ENCODE data around the gene F12. TPM values are rescaled to one million over a fixed set of nuclear protein-coding genes. Genes with fewer than 3 reads are reported as not detected.

Gene F12
- total RNA-seq, 1 experiment from 2014 or later, result 30.0 TPM

DNA sequence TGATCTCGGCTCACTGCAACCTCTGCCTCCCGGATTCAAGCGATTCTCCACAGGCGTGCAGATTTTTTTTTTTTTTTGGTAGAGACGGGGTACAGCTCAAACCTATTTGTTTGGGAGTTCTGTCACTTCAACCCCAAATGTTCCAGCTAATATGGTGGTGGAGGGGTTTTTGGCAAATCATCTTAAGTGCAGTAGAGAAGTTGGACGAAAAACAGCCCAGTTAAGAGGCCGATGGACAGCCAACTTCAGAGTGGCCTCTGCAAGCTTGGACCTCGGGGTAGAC lies 36.5 kb upstream of the F12 start (continued):
- TF ChIP-seq, protein P1, sequence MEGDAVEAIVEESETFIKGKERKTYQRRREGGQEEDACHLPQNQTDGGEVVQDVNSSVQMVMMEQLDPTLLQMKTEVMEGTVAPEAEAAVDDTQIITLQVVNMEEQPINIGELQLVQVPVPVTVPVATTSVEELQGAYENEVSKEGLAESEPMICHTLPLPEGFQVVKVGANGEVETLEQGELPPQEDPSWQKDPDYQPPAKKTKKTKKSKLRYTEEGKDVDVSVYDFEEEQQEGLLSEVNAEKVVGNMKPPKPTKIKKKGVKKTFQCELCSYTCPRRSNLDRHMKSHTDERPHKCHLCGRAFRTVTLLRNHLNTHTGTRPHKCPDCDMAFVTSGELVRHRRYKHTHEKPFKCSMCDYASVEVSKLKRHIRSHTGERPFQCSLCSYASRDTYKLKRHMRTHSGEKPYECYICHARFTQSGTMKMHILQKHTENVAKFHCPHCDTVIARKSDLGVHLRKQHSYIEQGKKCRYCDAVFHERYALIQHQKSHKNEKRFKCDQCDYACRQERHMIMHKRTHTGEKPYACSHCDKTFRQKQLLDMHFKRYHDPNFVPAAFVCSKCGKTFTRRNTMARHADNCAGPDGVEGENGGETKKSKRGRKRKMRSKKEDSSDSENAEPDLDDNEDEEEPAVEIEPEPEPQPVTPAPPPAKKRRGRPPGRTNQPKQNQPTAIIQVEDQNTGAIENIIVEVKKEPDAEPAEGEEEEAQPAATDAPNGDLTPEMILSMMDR (IDR thresholded peaks at IDR 0.05 in 2 of 3, conservative IDR thresholded peaks at IDR 0.05 in 1 of 3; ENCODE audit: borderline replicate concordance in 1 of 3, insufficient read depth in 1 of 3, low read depth in 2 of 3, low read length in 2 of 3), result no peak
- TF ChIP-seq YY1 (IDR thresholded peaks at IDR 0.05; ENCODE audit: extremely low read depth, insufficient replicate concordance, low read depth, low read length) (no peak), RAD21 (IDR thresholded peaks at IDR 0.05; ENCODE audit: low read depth) (no peak)

DNA sequence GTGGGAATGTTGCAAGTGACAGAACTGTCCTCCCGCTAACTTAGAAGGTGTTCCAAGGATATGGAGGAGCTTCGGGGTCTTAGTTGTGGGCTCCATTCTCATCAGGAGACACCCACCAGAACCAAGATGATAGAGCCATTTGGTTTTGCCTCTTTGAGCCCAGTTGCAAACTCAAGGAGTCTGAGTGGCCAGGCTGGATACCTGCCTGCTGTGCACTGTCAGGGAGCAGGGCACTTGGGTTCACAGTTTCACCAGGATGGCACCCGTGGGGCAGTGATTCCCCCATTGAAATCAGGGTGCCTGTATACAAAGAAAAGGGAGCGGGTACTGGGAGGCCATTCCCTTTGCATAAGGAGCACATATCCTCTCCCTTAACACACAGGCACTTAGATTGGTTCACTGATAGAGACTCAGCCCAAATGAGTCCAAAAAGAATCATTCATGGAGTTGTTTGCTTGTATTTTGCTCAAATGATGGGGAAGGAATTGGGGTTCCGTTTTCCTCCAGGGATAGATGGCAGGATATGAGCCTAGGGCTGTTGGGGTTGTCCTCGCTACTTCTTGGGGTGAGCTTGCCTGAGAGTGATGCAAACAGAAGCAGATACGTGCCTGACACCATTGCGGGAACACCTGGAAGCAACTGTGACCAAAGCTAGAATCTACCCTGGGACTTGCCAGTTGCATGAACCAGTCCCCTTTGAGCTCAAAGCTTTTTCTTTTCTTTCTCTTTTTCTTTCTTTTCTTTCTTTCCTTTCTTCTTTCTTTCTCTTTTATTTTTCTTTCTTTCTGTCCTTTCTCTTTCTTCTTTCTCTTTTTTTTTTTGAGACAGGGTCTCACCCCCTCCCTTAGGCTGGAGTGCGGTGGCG lies 35.9 kb upstream of the F12 start:
- Histone ChIP-seq H3K9ac (ENCODE audit: low read length) (peak overlapping the region; percentile 99), H3K27me3 (ENCODE audit: insufficient read depth, low read length) (no peaks in the 10 kb centered on the region), H3K4me1 (ENCODE audit: control insufficient read depth in 1 of 2, insufficient read depth in 2 of 2, low read length in 2 of 2) (peaks cover 9 to 56% of the 10 kb centered on the region in 2 experiments)

More for the DNA sequence above, 35.9 kb upstream of the F12 start:
- POLR2A ChIA-PET, result interaction anchor here (1.1 to 2.4 kb wide), 3 partner anchors 19 to 93 kb away, joined by 5 to 10 read pairs (median 7); partner anchors contain the start of genes GRK6, LMAN2 and PDLIM7
- TSS peak; percentile 49 for BruUV-seq (replicated peaks)
- Histone ChIP-seq H3K4me3 (replicated peaks in 1 of 2; ENCODE audit: low read depth in 1 of 2, low read length in 2 of 2) (peak overlapping the region in 1 of 2 experiments; percentile 86; a peak in 2 of 4 replicates), H2AFZ (ENCODE audit: low read depth, low read length, poor library complexity, severe bottlenecking) (no peak overlapping the region), H3K27ac (ENCODE audit: low read depth, low read length) (peak overlapping the region; percentile 95; the same call in 1 of the 2 replicates), H4K20me1 (ENCODE audit: insufficient read depth) (peaks cover 3% of the 10 kb centered on the region; the same call in 1 of the 2 replicates), H3K36me3 (ENCODE audit: control insufficient read depth in 1 of 2, insufficient read depth in 2 of 2, low read length in 2 of 2) (peaks cover 0 to 17% of the 10 kb centered on the region in 2 experiments; a peak in 2 of 4 replicates), H3K4me2 (ENCODE audit: low read length) (peak overlapping the region; percentile 99), H3K9me2 (ENCODE audit: insufficient read depth) (no peaks in the 10 kb centered on the region), H3K79me2 (ENCODE audit: insufficient read depth, low read length) (peaks cover 67% of the 10 kb centered on the region), H3K9me3 (ENCODE audit: control insufficient read depth in 1 of 2, insufficient read depth in 1 of 2, low read depth in 1 of 2, low read length in 2 of 2) (no peaks in the 10 kb centered on the region)
- RAD21 ChIA-PET (ENCODE audit: low non-redundant PET in 1 of 2, low total read pairs in 2 of 2, uncharacterized antibody in 2 of 2, unreplicated experiment in 2 of 2), result interaction anchor here in 1 of 2 experiments (1.0 to 1.5 kb wide), 2 partner anchors 40 to 55 kb away, joined by 3 to 5 read pairs; no protein-coding TSS in a partner anchor
- intact Hi-C loops (cut with micrococcal nuclease), result no loop called here
- DNase-seq (ENCODE audit: low read depth, low spot score) (no peak), ATAC-seq (no peak)
- CTCF ChIA-PET, result interaction anchor here (0.8 to 6.3 kb wide), 4 partner anchors 10 to 62 kb away, joined by 3 to 53 read pairs (median 14); no protein-coding TSS in a partner anchor
- TF ChIP-seq EGR1 (IDR thresholded peaks at IDR 0.05; ENCODE audit: low read depth), result no peak
- TF ChIP-seq ZNF274 (IDR thresholded peaks at IDR 0.05; ENCODE audit: low read depth, low read length), result no peak
- no peak for TF ChIP-seq RAD21 (IDR thresholded peaks at IDR 0.05; ENCODE audit: low read depth)
- no peak for TF ChIP-seq EZH2phosphoT487 (IDR thresholded peaks at IDR 0.05; ENCODE audit: borderline replicate concordance)
- no peak for TF ChIP-seq FOSL1 (IDR thresholded peaks at IDR 0.05; ENCODE audit: low read depth)
- TF ChIP-seq POLR2AphosphoS5 (IDR thresholded peaks at IDR 0.05; ENCODE audit: low read depth, low read length), result peak; percentile 12; the same call in 1 of the 2 replicates
- no peak for TF ChIP-seq SP1 (IDR thresholded peaks at IDR 0.05; ENCODE audit: low read depth)
- TF ChIP-seq TCF7L2 (IDR thresholded peaks at IDR 0.05; ENCODE audit: borderline replicate concordance, extremely low read depth, insufficient read depth, insufficient read length), result no peak
